Mammary epithelial cell (primary cell): ENCODE data around the gene TM4SF1.

ENCODE experiments used
- EZH2 ChIP-seq: IDR thresholded peaks from 2 replicates; pipeline ENCODE4 v1.6.1; 2012; ENCODE audit warnings: low read length, inconsistent platforms, borderline replicate concordance
- TF ChIP-seq, protein P1 (sequence below), 2 donors: IDR thresholded peaks in 1 of 2; conservative IDR thresholded peaks in 1 of 2; 2 replicates each; pipeline ENCODE4 v1.5.1; 2011 to 2012; ENCODE audit warnings: inconsistent platforms in 2 of 2, low read length in 2 of 2, mild to moderate bottlenecking in 2 of 2, control low read depth in 1 of 2, low read depth in 1 of 2; ENCODE audit not compliant: insufficient read depth in 1 of 2; ENCODE audit errors: extremely low read depth in 1 of 2

DNA sequence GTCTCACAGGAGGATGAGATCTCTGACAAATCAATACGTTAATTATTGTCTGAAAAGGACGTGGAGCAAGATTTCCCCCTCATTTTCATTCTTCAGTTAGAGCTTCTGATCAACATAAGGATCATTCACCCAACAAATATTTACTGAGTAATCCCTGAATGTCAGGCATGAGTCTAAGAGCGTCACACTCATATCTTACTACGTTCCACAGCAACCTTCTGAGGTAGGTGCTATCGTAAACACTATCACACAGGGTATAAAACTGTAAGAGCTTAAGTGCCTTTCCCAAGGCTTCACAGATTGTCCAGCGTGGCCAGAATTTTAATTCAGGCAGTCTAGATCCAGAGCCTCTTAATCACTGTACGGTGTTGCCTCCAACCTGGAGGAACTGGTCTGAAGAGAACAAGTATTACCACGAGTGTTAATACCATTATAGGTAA lies 10.6 kb upstream of the TM4SF1 start:
- no peak for TF ChIP-seq EZH2
- TF ChIP-seq, protein P1, sequence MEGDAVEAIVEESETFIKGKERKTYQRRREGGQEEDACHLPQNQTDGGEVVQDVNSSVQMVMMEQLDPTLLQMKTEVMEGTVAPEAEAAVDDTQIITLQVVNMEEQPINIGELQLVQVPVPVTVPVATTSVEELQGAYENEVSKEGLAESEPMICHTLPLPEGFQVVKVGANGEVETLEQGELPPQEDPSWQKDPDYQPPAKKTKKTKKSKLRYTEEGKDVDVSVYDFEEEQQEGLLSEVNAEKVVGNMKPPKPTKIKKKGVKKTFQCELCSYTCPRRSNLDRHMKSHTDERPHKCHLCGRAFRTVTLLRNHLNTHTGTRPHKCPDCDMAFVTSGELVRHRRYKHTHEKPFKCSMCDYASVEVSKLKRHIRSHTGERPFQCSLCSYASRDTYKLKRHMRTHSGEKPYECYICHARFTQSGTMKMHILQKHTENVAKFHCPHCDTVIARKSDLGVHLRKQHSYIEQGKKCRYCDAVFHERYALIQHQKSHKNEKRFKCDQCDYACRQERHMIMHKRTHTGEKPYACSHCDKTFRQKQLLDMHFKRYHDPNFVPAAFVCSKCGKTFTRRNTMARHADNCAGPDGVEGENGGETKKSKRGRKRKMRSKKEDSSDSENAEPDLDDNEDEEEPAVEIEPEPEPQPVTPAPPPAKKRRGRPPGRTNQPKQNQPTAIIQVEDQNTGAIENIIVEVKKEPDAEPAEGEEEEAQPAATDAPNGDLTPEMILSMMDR (conservative IDR thresholded peaks at IDR 0.05 in 1 of 2, IDR thresholded peaks at IDR 0.05 in 1 of 2; ENCODE audit: extremely low read depth in 1 of 2, insufficient read depth in 1 of 2, low read depth in 1 of 2, low read length in 2 of 2): no peak
